ENCODE measurements around the gene CLOCK.

DNA sequence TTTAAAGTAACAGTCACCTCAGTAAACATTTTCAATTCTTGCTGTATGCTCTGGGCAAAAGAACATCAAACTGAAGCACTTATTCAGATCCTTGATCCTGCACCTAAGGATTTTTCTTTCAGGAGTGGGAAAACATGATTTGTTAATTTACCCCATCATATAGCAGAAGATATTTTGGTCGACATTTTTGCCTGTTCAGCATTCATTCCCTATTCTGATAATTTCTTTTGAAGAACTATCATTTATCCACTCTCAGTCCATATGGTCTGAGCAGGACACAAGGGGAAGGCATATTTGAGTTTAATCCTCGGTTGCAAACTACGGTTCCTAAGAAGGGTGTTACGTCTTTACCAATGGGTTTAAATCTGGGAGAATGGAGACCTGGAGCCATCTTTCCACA, 1.2 kb upstream of the CLOCK start:
- TF ChIP-seq, protein P1, sequence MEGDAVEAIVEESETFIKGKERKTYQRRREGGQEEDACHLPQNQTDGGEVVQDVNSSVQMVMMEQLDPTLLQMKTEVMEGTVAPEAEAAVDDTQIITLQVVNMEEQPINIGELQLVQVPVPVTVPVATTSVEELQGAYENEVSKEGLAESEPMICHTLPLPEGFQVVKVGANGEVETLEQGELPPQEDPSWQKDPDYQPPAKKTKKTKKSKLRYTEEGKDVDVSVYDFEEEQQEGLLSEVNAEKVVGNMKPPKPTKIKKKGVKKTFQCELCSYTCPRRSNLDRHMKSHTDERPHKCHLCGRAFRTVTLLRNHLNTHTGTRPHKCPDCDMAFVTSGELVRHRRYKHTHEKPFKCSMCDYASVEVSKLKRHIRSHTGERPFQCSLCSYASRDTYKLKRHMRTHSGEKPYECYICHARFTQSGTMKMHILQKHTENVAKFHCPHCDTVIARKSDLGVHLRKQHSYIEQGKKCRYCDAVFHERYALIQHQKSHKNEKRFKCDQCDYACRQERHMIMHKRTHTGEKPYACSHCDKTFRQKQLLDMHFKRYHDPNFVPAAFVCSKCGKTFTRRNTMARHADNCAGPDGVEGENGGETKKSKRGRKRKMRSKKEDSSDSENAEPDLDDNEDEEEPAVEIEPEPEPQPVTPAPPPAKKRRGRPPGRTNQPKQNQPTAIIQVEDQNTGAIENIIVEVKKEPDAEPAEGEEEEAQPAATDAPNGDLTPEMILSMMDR (IDR thresholded peaks at IDR 0.05): no peak
- no peak for TF ChIP-seq POLR2A (IDR thresholded peaks at IDR 0.05)

Measured in adrenal gland (tissue), 5 donors.